Mesenchymal stem cell (in vitro differentiated cells and primary cell): ENCODE results near the gene DUS4L.

Source experiments
- DNase-seq: peaks from one replicate; pipeline ENCODE4 v3.0.0-alpha.2; 2013
- H2AFZ ChIP-seq: one replicate; pipeline ENCODE4 v1.6.1; 2013; ENCODE audit warnings: low read depth, mild to moderate bottlenecking, control low read depth, inconsistent platforms, low read length, moderate library complexity
- H2AK5ac ChIP-seq: 2 replicates; pipeline ENCODE4 v1.6.1; 2013; ENCODE audit warnings: low read length, moderate library complexity, mild to moderate bottlenecking, inconsistent platforms; ENCODE audit not compliant: severe bottlenecking
- H2BK120ac ChIP-seq: one replicate; pipeline ENCODE4 v1.6.1; 2013; ENCODE audit warnings: low read depth, mild to moderate bottlenecking, inconsistent platforms, low read length, moderate library complexity
- H2BK12ac ChIP-seq, 2 experiments: one replicate each; pipeline ENCODE4 v1.6.1; 2013; ENCODE audit warnings: inconsistent platforms in 2 of 2, low read length in 2 of 2, mild to moderate bottlenecking in 2 of 2, moderate library complexity in 2 of 2, control low read depth in 1 of 2
- H2BK15ac ChIP-seq: one replicate; pipeline ENCODE4 v1.6.1; 2013; ENCODE audit warnings: mild to moderate bottlenecking, low read depth, inconsistent platforms; ENCODE audit not compliant: poor library complexity, severe bottlenecking
- H2BK5ac ChIP-seq: 2 replicates; pipeline ENCODE4 v1.6.1; 2013; ENCODE audit warnings: low read depth, mild to moderate bottlenecking, low read length, control low read depth, inconsistent platforms; ENCODE audit not compliant: poor library complexity, severe bottlenecking
- H3K14ac ChIP-seq, 2 experiments: one replicate each; pipeline ENCODE4 v1.6.1; 2013; ENCODE audit warnings: inconsistent platforms in 2 of 2, low read length in 2 of 2, control low read depth in 1 of 2, mild to moderate bottlenecking in 1 of 2, moderate library complexity in 1 of 2
- H3K18ac ChIP-seq, 2 experiments: one replicate each; pipeline ENCODE4 v1.6.1; 2013; ENCODE audit warnings: inconsistent platforms in 2 of 2, low read length in 2 of 2, control low read depth in 1 of 2, low read depth in 1 of 2, mild to moderate bottlenecking in 1 of 2
- H3K23ac ChIP-seq, 2 experiments: one replicate each; pipeline ENCODE4 v1.6.1; 2013; ENCODE audit warnings: inconsistent platforms in 2 of 2, low read length in 2 of 2, mild to moderate bottlenecking in 2 of 2, moderate library complexity in 2 of 2, control low read depth in 1 of 2
- H3K27ac ChIP-seq: 2 replicates; pipeline ENCODE4 v1.5.1; 2013; ENCODE audit warnings: mild to moderate bottlenecking, moderate library complexity, low read length, control low read depth, inconsistent platforms; ENCODE audit not compliant: poor library complexity, severe bottlenecking
- H3K27me3 ChIP-seq, 2 experiments: 2 replicates each; pipeline versions ENCODE4 v1.6.1 to v1.7.0; 2013; ENCODE audit warnings: low read length in 2 of 2, mild to moderate bottlenecking in 2 of 2, moderate library complexity in 2 of 2, control low read depth in 1 of 2, inconsistent platforms in 1 of 2; ENCODE audit not compliant: control insufficient read depth in 1 of 2, insufficient read depth in 1 of 2
- H3K36me3 ChIP-seq, 2 experiments: 2 replicates each; pipeline versions ENCODE4 v1.6.1 to v1.7.0; 2013; ENCODE audit warnings: low read length in 2 of 2, control low read depth in 1 of 2, inconsistent platforms in 1 of 2, low read depth in 1 of 2, mild to moderate bottlenecking in 1 of 2; ENCODE audit not compliant: insufficient read depth in 2 of 2, control insufficient read depth in 1 of 2
- H3K4ac ChIP-seq, 2 experiments: one replicate each; pipeline ENCODE4 v1.6.1; 2013; ENCODE audit warnings: inconsistent platforms in 2 of 2, low read length in 2 of 2, mild to moderate bottlenecking in 2 of 2, moderate library complexity in 2 of 2, control low read depth in 1 of 2, low read depth in 1 of 2
- H3K4me1 ChIP-seq: 2 replicates; pipeline ENCODE4 v1.6.1; 2013; ENCODE audit warnings: low read depth, low read length, control low read depth; ENCODE audit not compliant: control insufficient read depth, insufficient read depth
- H3K4me2 ChIP-seq: 2 replicates; pipeline ENCODE4 v1.6.1; 2013; ENCODE audit warnings: low read length, mild to moderate bottlenecking, inconsistent platforms; ENCODE audit not compliant: poor library complexity, severe bottlenecking
- H3K4me3 ChIP-seq, 2 experiments: 2 replicates each; pipeline versions ENCODE4 v1.5.1 to v1.7.0; 2013; ENCODE audit warnings: low read length in 2 of 2, mild to moderate bottlenecking in 2 of 2, control low read depth in 1 of 2, low read depth in 1 of 2; ENCODE audit not compliant: insufficient read depth in 1 of 2
- H3K79me1 ChIP-seq: replicated peaks from 2 replicates; pipeline ENCODE4 v1.6.1; 2013; ENCODE audit warnings: mild to moderate bottlenecking, control low read depth, low read length, inconsistent platforms; ENCODE audit not compliant: poor library complexity, severe bottlenecking
- H3K9ac ChIP-seq: 2 replicates; pipeline ENCODE4 v1.7.0; 2013; ENCODE audit warnings: mild to moderate bottlenecking, low read length, moderate library complexity
- H3K9me3 ChIP-seq: 2 replicates; pipeline ENCODE4 v1.7.0; 2013; ENCODE audit warnings: mild to moderate bottlenecking, low read length; ENCODE audit not compliant: control insufficient read depth
- H4K8ac ChIP-seq: one replicate; pipeline ENCODE4 v1.6.1; 2013; ENCODE audit warnings: inconsistent platforms, mild to moderate bottlenecking, low read length, moderate library complexity
- H4K91ac ChIP-seq: one replicate; pipeline ENCODE4 v1.6.1; 2013; ENCODE audit warnings: mild to moderate bottlenecking, low read length, inconsistent platforms
- WGBS: methylation state at CpG from one replicate; pipeline ENCODE4 v1.1.7; 2013; ENCODE audit warnings: mixed read lengths; 5-methylcytosine and 5-hydroxymethylcytosine counted together

Gene DUS4L

DNA sequence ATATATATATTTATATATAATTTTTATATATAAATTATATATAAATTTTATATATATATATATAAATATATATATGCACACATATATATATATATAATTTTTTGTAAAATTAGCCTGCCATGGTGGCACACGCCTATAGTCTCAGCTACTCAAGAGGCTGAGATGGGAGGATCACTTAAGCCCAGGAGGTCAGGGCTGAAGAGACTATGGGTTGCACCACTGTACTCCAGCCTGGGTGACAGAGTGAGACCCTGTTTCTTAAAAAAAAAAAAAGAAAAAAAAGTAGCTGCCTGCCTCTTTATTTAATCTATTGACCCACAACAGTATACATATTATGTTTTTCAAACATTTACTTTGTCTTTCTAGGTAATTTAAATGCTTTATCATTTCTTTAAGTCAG, 35.5 kb downstream of the DUS4L start:
- H2BK12ac ChIP-seq = no peak overlapping the region

DNA sequence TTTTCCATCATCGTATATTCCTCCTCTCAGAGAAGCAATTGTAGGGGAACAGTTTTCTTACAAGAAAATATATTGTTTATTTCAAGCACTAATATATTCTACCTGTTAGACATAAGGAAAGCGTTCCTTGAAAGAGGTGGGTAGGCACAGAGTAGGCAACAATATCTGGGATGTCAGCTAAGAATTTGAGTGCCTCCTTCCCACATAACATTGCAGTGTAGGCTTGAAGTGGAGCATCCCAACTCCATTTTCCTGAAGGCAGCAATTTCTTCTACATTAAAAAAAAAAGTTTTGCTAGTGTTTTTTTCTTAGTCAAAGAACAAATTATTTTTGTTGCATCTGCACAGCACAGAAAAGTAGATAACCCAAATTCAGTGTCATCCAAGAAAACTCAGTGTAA, 37.0 kb downstream of the DUS4L start:
- Histone ChIP-seq H3K4me1 (no peaks in the 10 kb centered on the region), H4K8ac (no peak overlapping the region), H2AK5ac (no peak overlapping the region), H3K4me3 (no peak overlapping the region), H4K91ac (no peak overlapping the region), H2BK15ac (no peak overlapping the region), H3K79me1 (peaks cover 4% of the 10 kb centered on the region), H3K23ac (no peak overlapping the region), H3K36me3 (peaks cover 5 to 81% of the 10 kb centered on the region in 2 experiments), H3K9ac (no peak overlapping the region), H3K9me3 (no peaks in the 10 kb centered on the region), H3K14ac (no peak overlapping the region), H2BK5ac (no peak overlapping the region), H3K27me3 (no peaks in the 10 kb centered on the region), H3K4me2 (no peak overlapping the region), H3K4ac (no peak overlapping the region), H2BK120ac (no peak overlapping the region), H2AFZ (no peak overlapping the region), H3K27ac (no peak overlapping the region), H3K18ac (no peak overlapping the region), H2BK12ac (no peak overlapping the region)
- 100% methylated on average over 1 of the region's 2 CpGs for WGBS
- DNase-seq = no peak

More for the DNA sequence above, 35.5 kb downstream of the DUS4L start:
- H3K79me1 ChIP-seq = peaks cover 4% of the 10 kb centered on the region
- H3K4ac ChIP-seq = no peak overlapping the region
- no peak for DNase-seq
- peaks cover 7 to 75% of the 10 kb centered on the region in 2 experiments for H3K36me3 ChIP-seq
- no peak overlapping the region for H2BK120ac ChIP-seq
- no peak overlapping the region for H3K18ac ChIP-seq
- no peak overlapping the region for H3K4me3 ChIP-seq
- H3K27me3 ChIP-seq = no peaks in the 10 kb centered on the region
- no peaks in the 10 kb centered on the region for H3K9me3 ChIP-seq
- H3K27ac ChIP-seq = no peak overlapping the region
- WGBS = 100% methylated on average over 1 of the region's 1 CpG
- no peaks in the 10 kb centered on the region for H3K4me1 ChIP-seq
- no peak overlapping the region for H2AFZ ChIP-seq
- H4K91ac ChIP-seq = no peak overlapping the region
- no peak overlapping the region for H3K4me2 ChIP-seq
- no peak overlapping the region for H4K8ac ChIP-seq
- H3K9ac ChIP-seq = no peak overlapping the region
- no peak overlapping the region for H2BK15ac ChIP-seq
- no peak overlapping the region for H2BK5ac ChIP-seq
- H2AK5ac ChIP-seq = no peak overlapping the region
- H3K23ac ChIP-seq = no peak overlapping the region
- no peak overlapping the region for H3K14ac ChIP-seq

DNA sequence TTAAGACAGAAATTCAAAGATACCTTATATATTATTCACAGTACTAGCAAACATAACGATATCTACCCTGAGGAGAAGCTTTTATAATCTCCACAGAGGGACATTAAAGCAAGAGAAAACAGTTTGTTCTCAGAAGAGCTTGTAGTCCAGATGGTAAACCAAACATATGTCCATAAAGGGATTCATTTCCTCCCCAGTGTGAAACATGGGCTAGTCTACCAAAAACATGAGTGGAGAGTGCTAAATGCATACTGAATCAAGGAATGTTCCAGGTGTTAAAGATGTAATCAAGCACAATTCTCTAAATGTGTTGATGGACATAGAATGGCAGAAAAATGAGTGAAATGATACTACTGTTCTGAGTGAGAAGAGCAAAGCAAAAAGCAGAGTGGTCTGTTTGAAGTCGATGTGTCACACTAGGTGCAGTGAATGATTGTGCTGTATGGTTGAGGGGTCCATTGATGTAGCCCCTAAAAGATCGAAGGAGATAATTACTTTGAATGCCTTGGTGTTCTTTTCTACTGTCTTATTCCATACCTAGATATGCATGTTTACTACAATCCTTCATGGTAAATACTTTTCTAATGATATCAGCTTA, 41.5 kb downstream of the DUS4L start:
- H3K27me3 ChIP-seq = no peaks in the 10 kb centered on the region
- no peak overlapping the region for H3K27ac ChIP-seq
- no peak overlapping the region for H3K18ac ChIP-seq
- H3K4ac ChIP-seq = no peak overlapping the region
- H3K79me1 ChIP-seq = peaks cover 15% of the 10 kb centered on the region
- DNase-seq = no peak
- no peak overlapping the region for H2BK12ac ChIP-seq
- no peak overlapping the region for H4K8ac ChIP-seq
- H2AFZ ChIP-seq = no peak overlapping the region
- 100% methylated on average over 1 of the region's 3 CpGs for WGBS
- no peak overlapping the region for H2AK5ac ChIP-seq
- H2BK15ac ChIP-seq = no peak overlapping the region
- no peak overlapping the region for H3K9ac ChIP-seq
- peaks cover 2 to 67% of the 10 kb centered on the region in 2 experiments for H3K36me3 ChIP-seq
- no peaks in the 10 kb centered on the region for H3K4me1 ChIP-seq
- H3K23ac ChIP-seq = no peak overlapping the region
- H3K4me2 ChIP-seq = no peak overlapping the region
- H3K14ac ChIP-seq = no peak overlapping the region
- H2BK120ac ChIP-seq = no peak overlapping the region
- H2BK5ac ChIP-seq = no peak overlapping the region
- no peak overlapping the region for H4K91ac ChIP-seq
- no peak overlapping the region for H3K4me3 ChIP-seq
- H3K9me3 ChIP-seq = no peaks in the 10 kb centered on the region

DNA sequence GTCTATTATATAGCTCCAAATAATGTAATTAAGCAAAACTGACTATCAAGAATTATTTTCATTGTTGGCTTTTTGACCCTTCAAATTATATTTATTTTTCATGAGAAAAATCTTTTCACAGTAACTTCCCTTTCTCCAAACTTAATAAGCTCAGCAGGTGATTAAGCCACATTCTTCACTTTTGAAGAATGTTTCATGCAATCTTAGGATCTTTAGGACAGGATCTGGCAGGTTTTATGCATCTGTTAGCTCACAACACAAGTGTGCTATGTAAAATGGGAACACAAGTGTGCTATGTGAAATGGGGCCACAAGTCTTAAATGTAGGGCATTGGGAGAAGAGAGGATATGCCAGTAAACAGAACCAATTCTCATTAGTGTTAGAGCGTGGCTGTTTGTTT, 42.5 kb downstream of the DUS4L start:
- H3K4ac ChIP-seq = no peak overlapping the region
- H3K4me2 ChIP-seq = no peak overlapping the region
- H2BK5ac ChIP-seq = no peak overlapping the region
- no peak overlapping the region for H3K27ac ChIP-seq
- no peak overlapping the region for H3K23ac ChIP-seq
- H3K79me1 ChIP-seq = peaks cover 15% of the 10 kb centered on the region
- H2AK5ac ChIP-seq = no peak overlapping the region
- H3K9ac ChIP-seq = no peak overlapping the region
- H3K36me3 ChIP-seq = peaks cover 2 to 57% of the 10 kb centered on the region in 2 experiments
- no peak overlapping the region for H2BK15ac ChIP-seq
- H2BK12ac ChIP-seq = no peak overlapping the region
- DNase-seq = no peak
- no peaks in the 10 kb centered on the region for H3K4me1 ChIP-seq
- no peak overlapping the region for H3K18ac ChIP-seq
- H2BK120ac ChIP-seq = no peak overlapping the region
- 100% methylated on average over 1 of the region's 1 CpG for WGBS
- H3K4me3 ChIP-seq = no peak overlapping the region
- H4K8ac ChIP-seq = no peak overlapping the region
- no peak overlapping the region for H3K14ac ChIP-seq
- H2AFZ ChIP-seq = no peak overlapping the region
- H3K27me3 ChIP-seq = no peaks in the 10 kb centered on the region
- no peaks in the 10 kb centered on the region for H3K9me3 ChIP-seq
- H4K91ac ChIP-seq = no peak overlapping the region
